ENCODE measurements around the gene TMEM184C. TPM values are rescaled to one million over a fixed set of nuclear protein-coding genes. Genes with fewer than 3 reads are reported as not detected.

TMEM184C gene
- total RNA-seq, 1 experiment from 2014 or later: 24.6 TPM

DNA sequence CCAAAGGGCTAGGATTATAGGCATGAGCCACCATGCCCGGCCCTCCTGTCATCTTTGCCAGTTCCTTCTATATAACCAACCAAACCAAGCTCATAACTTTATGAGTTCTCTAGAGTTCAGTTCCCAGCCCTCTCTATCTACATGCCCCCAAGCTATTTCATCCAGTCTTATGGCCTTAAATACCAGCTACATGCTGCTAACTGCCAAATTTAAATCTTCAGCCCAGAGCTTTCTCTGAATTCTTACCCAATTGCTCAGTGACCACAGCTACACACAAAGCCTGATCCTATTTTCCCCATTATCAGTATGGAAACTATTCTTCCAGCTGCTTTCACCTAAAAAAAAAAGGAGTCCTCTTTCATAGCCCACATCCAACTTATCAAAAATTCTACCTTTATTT, 23.1 kb downstream of the TMEM184C start (continued):
- TF ChIP-seq, protein P1, sequence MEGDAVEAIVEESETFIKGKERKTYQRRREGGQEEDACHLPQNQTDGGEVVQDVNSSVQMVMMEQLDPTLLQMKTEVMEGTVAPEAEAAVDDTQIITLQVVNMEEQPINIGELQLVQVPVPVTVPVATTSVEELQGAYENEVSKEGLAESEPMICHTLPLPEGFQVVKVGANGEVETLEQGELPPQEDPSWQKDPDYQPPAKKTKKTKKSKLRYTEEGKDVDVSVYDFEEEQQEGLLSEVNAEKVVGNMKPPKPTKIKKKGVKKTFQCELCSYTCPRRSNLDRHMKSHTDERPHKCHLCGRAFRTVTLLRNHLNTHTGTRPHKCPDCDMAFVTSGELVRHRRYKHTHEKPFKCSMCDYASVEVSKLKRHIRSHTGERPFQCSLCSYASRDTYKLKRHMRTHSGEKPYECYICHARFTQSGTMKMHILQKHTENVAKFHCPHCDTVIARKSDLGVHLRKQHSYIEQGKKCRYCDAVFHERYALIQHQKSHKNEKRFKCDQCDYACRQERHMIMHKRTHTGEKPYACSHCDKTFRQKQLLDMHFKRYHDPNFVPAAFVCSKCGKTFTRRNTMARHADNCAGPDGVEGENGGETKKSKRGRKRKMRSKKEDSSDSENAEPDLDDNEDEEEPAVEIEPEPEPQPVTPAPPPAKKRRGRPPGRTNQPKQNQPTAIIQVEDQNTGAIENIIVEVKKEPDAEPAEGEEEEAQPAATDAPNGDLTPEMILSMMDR (IDR thresholded peaks at IDR 0.05 in 2 of 3, conservative IDR thresholded peaks at IDR 0.05 in 1 of 3; ENCODE audit: borderline replicate concordance in 1 of 3, insufficient read depth in 1 of 3, low read depth in 2 of 3, low read length in 2 of 3): no peak
- TF ChIP-seq, protein P2, sequence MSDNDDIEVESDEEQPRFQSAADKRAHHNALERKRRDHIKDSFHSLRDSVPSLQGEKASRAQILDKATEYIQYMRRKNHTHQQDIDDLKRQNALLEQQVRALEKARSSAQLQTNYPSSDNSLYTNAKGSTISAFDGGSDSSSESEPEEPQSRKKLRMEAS (IDR thresholded peaks at IDR 0.05): no peak
- TF ChIP-seq ZNF274 (IDR thresholded peaks at IDR 0.05; ENCODE audit: low read depth, low read length) (no peak), CBX3 (IDR thresholded peaks at IDR 0.05; ENCODE audit: low read depth) (no peak)

DNA sequence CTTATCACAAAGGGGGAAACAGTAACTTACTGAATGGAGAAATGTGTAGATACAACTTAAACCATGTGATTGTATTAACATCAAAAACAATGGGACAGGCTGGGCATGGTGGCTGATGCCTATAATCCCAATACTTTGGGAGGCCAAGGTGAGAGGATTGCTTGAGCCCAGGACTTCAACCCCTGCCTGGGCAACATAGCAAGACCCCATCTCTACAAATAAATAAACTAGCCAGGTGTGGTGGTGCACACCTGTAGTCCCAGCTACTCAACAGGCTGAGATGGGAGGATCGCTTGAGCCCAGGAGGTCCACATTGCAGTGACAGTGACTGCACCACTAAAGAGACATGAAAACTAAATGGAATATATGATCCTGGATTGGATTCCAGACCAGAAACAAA, 26.4 kb downstream of the TMEM184C start:
- no peak overlapping the region for H3K27ac ChIP-seq (ENCODE audit: low read depth, low read length)
- no TSS peak for BruUV-seq (replicated peaks)
- no peak overlapping the region for H3K9ac ChIP-seq (ENCODE audit: low read length)
- peaks cover 0 to 5% of the 10 kb centered on the region in 2 experiments; a peak in 1 of 4 replicates for H3K4me1 ChIP-seq (ENCODE audit: control insufficient read depth in 1 of 2, insufficient read depth in 2 of 2, low read length in 2 of 2)
- CTCF ChIA-PET: no interaction called here
- intact Hi-C loops (cut with micrococcal nuclease): no loop called here
- RAD21 ChIA-PET (ENCODE audit: low non-redundant PET in 1 of 2, low total read pairs in 2 of 2, uncharacterized antibody in 2 of 2, unreplicated experiment in 2 of 2): no interaction called here
- H3K36me3 ChIP-seq (ENCODE audit: control insufficient read depth in 1 of 2, insufficient read depth in 2 of 2, low read length in 2 of 2): no peaks in the 10 kb centered on the region
- POLR2A ChIA-PET: no interaction called here
- no peak for DNase-seq (ENCODE audit: low read depth, low spot score)
- H3K9me3 ChIP-seq (ENCODE audit: control insufficient read depth in 1 of 2, insufficient read depth in 1 of 2, low read depth in 1 of 2, low read length in 2 of 2): no peaks in the 10 kb centered on the region
- no peaks in the 10 kb centered on the region; the same call in 1 of the 2 replicates for H4K20me1 ChIP-seq (ENCODE audit: insufficient read depth)
- no peak for ATAC-seq
- no peaks in the 10 kb centered on the region for H3K9me2 ChIP-seq (ENCODE audit: insufficient read depth)
- no peaks in the 10 kb centered on the region for H3K27me3 ChIP-seq (ENCODE audit: insufficient read depth, low read length)
- no peak overlapping the region for H3K4me2 ChIP-seq (ENCODE audit: low read length)
- H3K79me2 ChIP-seq (ENCODE audit: insufficient read depth, low read length): peaks cover 31% of the 10 kb centered on the region; the same call in 1 of the 2 replicates
- H2AFZ ChIP-seq (ENCODE audit: low read depth, low read length, poor library complexity, severe bottlenecking): no peak overlapping the region
- no peak overlapping the region for H3K4me3 ChIP-seq (replicated peaks in 1 of 2; ENCODE audit: low read depth in 1 of 2, low read length in 2 of 2)
- TF ChIP-seq, protein P3, sequence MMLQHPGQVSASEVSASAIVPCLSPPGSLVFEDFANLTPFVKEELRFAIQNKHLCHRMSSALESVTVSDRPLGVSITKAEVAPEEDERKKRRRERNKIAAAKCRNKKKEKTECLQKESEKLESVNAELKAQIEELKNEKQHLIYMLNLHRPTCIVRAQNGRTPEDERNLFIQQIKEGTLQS (IDR thresholded peaks at IDR 0.05): no peak
- TF ChIP-seq FOSL1 (IDR thresholded peaks at IDR 0.05; ENCODE audit: low read depth) (no peak), YY1 (IDR thresholded peaks at IDR 0.05; ENCODE audit: extremely low read depth, insufficient replicate concordance, low read depth, low read length) (no peak), TCF7L2 (IDR thresholded peaks at IDR 0.05; ENCODE audit: borderline replicate concordance, extremely low read depth, insufficient read depth, insufficient read length) (no peak), ZFX (IDR thresholded peaks at IDR 0.05) (no peak), POLR2AphosphoS5 (IDR thresholded peaks at IDR 0.05; ENCODE audit: low read depth, low read length) (no peak), SP1 (IDR thresholded peaks at IDR 0.05; ENCODE audit: low read depth) (no peak), SIN3A (IDR thresholded peaks at IDR 0.05; ENCODE audit: low read depth) (no peak), JUND (IDR thresholded peaks at IDR 0.05) (no peak), EZH2 (IDR thresholded peaks at IDR 0.05) (no peak), RAD21 (IDR thresholded peaks at IDR 0.05; ENCODE audit: low read depth) (no peak), ELF1 (IDR thresholded peaks at IDR 0.05; ENCODE audit: borderline replicate concordance, low read depth) (no peak), EGR1 (IDR thresholded peaks at IDR 0.05; ENCODE audit: low read depth) (no peak), EZH2phosphoT487 (IDR thresholded peaks at IDR 0.05; ENCODE audit: borderline replicate concordance) (no peak), SRF (IDR thresholded peaks at IDR 0.05; ENCODE audit: low read depth) (no peak), CBX3 (IDR thresholded peaks at IDR 0.05; ENCODE audit: low read depth) (no peak), CEBPB (IDR thresholded peaks at IDR 0.05; ENCODE audit: low read depth) (no peak)
- TF ChIP-seq, protein P4, sequence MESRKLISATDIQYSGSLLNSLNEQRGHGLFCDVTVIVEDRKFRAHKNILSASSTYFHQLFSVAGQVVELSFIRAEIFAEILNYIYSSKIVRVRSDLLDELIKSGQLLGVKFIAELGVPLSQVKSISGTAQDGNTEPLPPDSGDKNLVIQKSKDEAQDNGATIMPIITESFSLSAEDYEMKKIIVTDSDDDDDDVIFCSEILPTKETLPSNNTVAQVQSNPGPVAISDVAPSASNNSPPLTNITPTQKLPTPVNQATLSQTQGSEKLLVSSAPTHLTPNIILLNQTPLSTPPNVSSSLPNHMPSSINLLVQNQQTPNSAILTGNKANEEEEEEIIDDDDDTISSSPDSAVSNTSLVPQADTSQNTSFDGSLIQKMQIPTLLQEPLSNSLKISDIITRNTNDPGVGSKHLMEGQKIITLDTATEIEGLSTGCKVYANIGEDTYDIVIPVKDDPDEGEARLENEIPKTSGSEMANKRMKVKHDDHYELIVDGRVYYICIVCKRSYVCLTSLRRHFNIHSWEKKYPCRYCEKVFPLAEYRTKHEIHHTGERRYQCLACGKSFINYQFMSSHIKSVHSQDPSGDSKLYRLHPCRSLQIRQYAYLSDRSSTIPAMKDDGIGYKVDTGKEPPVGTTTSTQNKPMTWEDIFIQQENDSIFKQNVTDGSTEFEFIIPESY (IDR thresholded peaks at IDR 0.05; ENCODE audit: extremely low read depth, insufficient replicate concordance, low read length): no peak
